ENCODE data around the gene SLC9A9. TPM values are rescaled to one million over a fixed set of nuclear protein-coding genes. Genes with fewer than 3 reads are reported as not detected.

SLC9A9 gene
- total and polyA plus RNA-seq, 2 donors (not counting 1 experiment from before 2014, with no cell fraction given): 14.3 to 74.0 TPM

- Histone ChIP-seq H3K4me1 (ENCODE audit: control insufficient read depth, extremely low read depth, insufficient read depth, low read length) (no peaks in the 10 kb centered on the region), H3K79me2 (ENCODE audit: control insufficient read depth, insufficient read depth, low read length) (no peaks in the 10 kb centered on the region), H3K4me3 (replicated peaks in 1 of 4; ENCODE audit: control extremely low read depth in 1 of 4, insufficient read depth in 1 of 4, low read depth in 3 of 4, low read length in 4 of 4) (no peak overlapping the region), H2AFZ (ENCODE audit: low read length) (no peak overlapping the region), H4K20me1 (ENCODE audit: control insufficient read depth, extremely low read depth, insufficient read depth, low read length) (no peaks in the 10 kb centered on the region), H3K4me2 (ENCODE audit: extremely low read depth, insufficient read depth, low read length) (no peak overlapping the region), H3K9me3 (ENCODE audit: control insufficient read depth, insufficient read depth, low read depth, low read length) (no peaks in the 10 kb centered on the region), H3K27ac (ENCODE audit: insufficient read depth, low read length) (no peak overlapping the region), H3K9ac (ENCODE audit: insufficient read depth, low read length) (no peak overlapping the region), H3K36me3 (ENCODE audit: control insufficient read depth, insufficient read depth, low read length) (no peaks in the 10 kb centered on the region), H3K27me3 (ENCODE audit: control insufficient read depth, insufficient read depth, low read length) (no peaks in the 10 kb centered on the region)
- no peak for DNase-seq (ENCODE audit: low read depth in 2 of 2)
- TF ChIP-seq CTCF (conservative IDR thresholded peaks at IDR 0.05 in 1 of 2, IDR thresholded peaks at IDR 0.05 in 1 of 2; ENCODE audit: low read depth in 1 of 2, low read length in 2 of 2) (no peak), EZH2 (IDR thresholded peaks at IDR 0.05; ENCODE audit: low read length, missing control alignments) (no peak)
These were observed 196.2 kb downstream of the SLC9A9 start for GRCh38 chr3:143652118-143652517.

- Histone ChIP-seq H2AFZ (ENCODE audit: low read length) (no peak overlapping the region), H3K4me1 (ENCODE audit: control insufficient read depth, extremely low read depth, insufficient read depth, low read length) (no peaks in the 10 kb centered on the region), H4K20me1 (ENCODE audit: control insufficient read depth, extremely low read depth, insufficient read depth, low read length) (no peaks in the 10 kb centered on the region), H3K79me2 (ENCODE audit: control insufficient read depth, insufficient read depth, low read length) (no peaks in the 10 kb centered on the region), H3K36me3 (ENCODE audit: control insufficient read depth, insufficient read depth, low read length) (no peaks in the 10 kb centered on the region), H3K4me3 (replicated peaks in 1 of 4; ENCODE audit: control extremely low read depth in 1 of 4, insufficient read depth in 1 of 4, low read depth in 3 of 4, low read length in 4 of 4) (no peak overlapping the region), H3K27me3 (ENCODE audit: control insufficient read depth, insufficient read depth, low read length) (no peaks in the 10 kb centered on the region), H3K27ac (ENCODE audit: insufficient read depth, low read length) (no peak overlapping the region), H3K4me2 (ENCODE audit: extremely low read depth, insufficient read depth, low read length) (no peak overlapping the region), H3K9me3 (ENCODE audit: control insufficient read depth, insufficient read depth, low read depth, low read length) (no peaks in the 10 kb centered on the region), H3K9ac (ENCODE audit: insufficient read depth, low read length) (no peak overlapping the region)
- peak in 1 of 2 donors; percentile 14 for DNase-seq (ENCODE audit: low read depth in 2 of 2)
- TF ChIP-seq CTCF (conservative IDR thresholded peaks at IDR 0.05 in 1 of 2, IDR thresholded peaks at IDR 0.05 in 1 of 2; ENCODE audit: low read depth in 1 of 2, low read length in 2 of 2) (no peak), EZH2 (IDR thresholded peaks at IDR 0.05; ENCODE audit: low read length, missing control alignments) (no peak)
These were observed 197.4 kb downstream of the SLC9A9 start for GRCh38 chr3:143650827-143651226.

- no peak for DNase-seq (ENCODE audit: low read depth in 2 of 2)
- no peak overlapping the region for H3K4me2 ChIP-seq (ENCODE audit: extremely low read depth, insufficient read depth, low read length)
These were observed 198.1 kb downstream of the SLC9A9 start for GRCh38 chr3:143650120-143650519.

More at GRCh38 chr3:143650120-143650519, 198.1 kb downstream of the SLC9A9 start:
- H2AFZ ChIP-seq (ENCODE audit: low read length): no peak overlapping the region
- H3K79me2 ChIP-seq (ENCODE audit: control insufficient read depth, insufficient read depth, low read length): no peaks in the 10 kb centered on the region
- H3K27me3 ChIP-seq (ENCODE audit: control insufficient read depth, insufficient read depth, low read length): no peaks in the 10 kb centered on the region
- no peak overlapping the region for H3K4me3 ChIP-seq (replicated peaks in 1 of 4; ENCODE audit: control extremely low read depth in 1 of 4, insufficient read depth in 1 of 4, low read depth in 3 of 4, low read length in 4 of 4)
- H3K27ac ChIP-seq (ENCODE audit: insufficient read depth, low read length): no peak overlapping the region
- no peaks in the 10 kb centered on the region for H3K9me3 ChIP-seq (ENCODE audit: control insufficient read depth, insufficient read depth, low read depth, low read length)
- no peaks in the 10 kb centered on the region for H4K20me1 ChIP-seq (ENCODE audit: control insufficient read depth, extremely low read depth, insufficient read depth, low read length)
- no peaks in the 10 kb centered on the region for H3K4me1 ChIP-seq (ENCODE audit: control insufficient read depth, extremely low read depth, insufficient read depth, low read length)
- H3K36me3 ChIP-seq (ENCODE audit: control insufficient read depth, insufficient read depth, low read length): no peaks in the 10 kb centered on the region
- no peak overlapping the region for H3K9ac ChIP-seq (ENCODE audit: insufficient read depth, low read length)
- TF ChIP-seq EZH2 (IDR thresholded peaks at IDR 0.05; ENCODE audit: low read length, missing control alignments): no peak

All from fibroblast of lung (primary cell).